IMR-90 (cell line): ENCODE data around the gene COX5B. TPM values are rescaled to one million over a fixed set of nuclear protein-coding genes. Genes with fewer than 3 reads are reported as not detected.

Experiments
- ATAC-seq: fragments of 200-7000 bp; cut with Tn5 transposase; 2 replicates; pipeline ENCODE4 v1.9.1; 2020; ENCODE audit warnings: low read depth, mild to moderate bottlenecking, moderate library complexity
- BruUV-seq: library from RNA; stranded (reverse); fragments of 400-500 nt; replicated peaks from 2 replicates; lab custom pipeline; 2021; lab: Mats Ljungman, UMichigan
- CTCF ChIA-PET: fragments of 300-600 bp; formaldehyde crosslinking; extraction: SDS; loops from one replicate; lab custom pipeline; 2021; ENCODE audit warnings: antibody characterized with exemption; lab: Yijun Ruan, JAX
- POLR2A ChIA-PET: fragments of 300-600 bp; sonication (Branson Sonifier 250); formaldehyde crosslinking; loops from one replicate; lab custom pipeline; 2022; ENCODE audit warnings: antibody characterized with exemption; ENCODE audit not compliant: unreplicated experiment; lab: Charles Lee
- DNase-seq: peaks from one replicate; pipeline ENCODE4 v3.0.0; 2013
- H2AFZ ChIP-seq: replicated peaks from 2 replicates; pipeline ENCODE3; 2013; ENCODE audit warnings: low read length, mild to moderate bottlenecking; ENCODE audit not compliant: poor library complexity
- H2AK5ac ChIP-seq: 2 replicates; pipeline ENCODE4 v1.6.1; 2013; ENCODE audit warnings: low read depth, low read length, inconsistent platforms
- H2AK9ac ChIP-seq: replicated peaks from 2 replicates; pipeline ENCODE3; 2013; ENCODE audit warnings: mild to moderate bottlenecking, low read depth, low read length, moderate library complexity; ENCODE audit not compliant: poor library complexity
- H2BK120ac ChIP-seq: 2 replicates; pipeline ENCODE4 v1.6.1; 2013; ENCODE audit warnings: low read depth, low read length, inconsistent platforms
- H2BK15ac ChIP-seq: 3 replicates; pipeline ENCODE4 v1.6.1; 2013; ENCODE audit warnings: low read depth, low read length, inconsistent platforms
- H2BK20ac ChIP-seq: 2 replicates; pipeline ENCODE4 v1.6.1; 2013; ENCODE audit warnings: low read depth, mild to moderate bottlenecking, inconsistent platforms, low read length, moderate library complexity
- H2BK5ac ChIP-seq: 2 replicates; pipeline ENCODE4 v1.6.1; 2013; ENCODE audit warnings: mild to moderate bottlenecking, low read depth, low read length, inconsistent platforms; ENCODE audit not compliant: poor library complexity, severe bottlenecking
- H3K14ac ChIP-seq: replicated peaks from 2 replicates; pipeline ENCODE4 v1.6.1; 2013; ENCODE audit warnings: low read depth, low read length, inconsistent platforms
- H3K18ac ChIP-seq: 2 replicates; pipeline ENCODE4 v1.6.1; 2013; ENCODE audit warnings: low read depth, low read length, control low read depth
- H3K23ac ChIP-seq: 2 replicates; pipeline ENCODE4 v1.6.1; 2013; ENCODE audit warnings: low read depth, low read length, inconsistent platforms
- H3K27ac ChIP-seq: 2 replicates; pipeline ENCODE4 v1.5.1; 2013; ENCODE audit warnings: mild to moderate bottlenecking, control low read depth, low read length; ENCODE audit not compliant: insufficient read depth
- H3K27me3 ChIP-seq: 2 replicates; pipeline ENCODE4 v1.6.1; 2013; ENCODE audit warnings: low read length; ENCODE audit not compliant: control insufficient read depth, insufficient read depth
- H3K36me3 ChIP-seq: 2 replicates; pipeline ENCODE4 v1.6.1; 2013; ENCODE audit warnings: low read length, mixed read lengths; ENCODE audit not compliant: control insufficient read depth, insufficient read depth
- H3K4ac ChIP-seq: 2 replicates; pipeline ENCODE4 v1.6.1; 2013; ENCODE audit warnings: low read depth, low read length, inconsistent platforms
- H3K4me1 ChIP-seq: 2 replicates; pipeline ENCODE4 v1.6.1; 2013; ENCODE audit warnings: low read length, mixed read lengths; ENCODE audit not compliant: control insufficient read depth, insufficient read depth
- H3K4me2 ChIP-seq: 2 replicates; pipeline ENCODE4 v1.6.1; 2013; ENCODE audit warnings: low read depth, mild to moderate bottlenecking, control low read depth, low read length, moderate library complexity
- H3K4me3 ChIP-seq: 2 replicates; pipeline ENCODE4 v1.5.1; 2013; ENCODE audit warnings: low read depth, mild to moderate bottlenecking, control low read depth, low read length, moderate library complexity; ENCODE audit not compliant: insufficient read depth
- H3K56ac ChIP-seq: 2 replicates; pipeline ENCODE4 v1.6.1; 2013; ENCODE audit warnings: low read length, inconsistent platforms; ENCODE audit not compliant: insufficient read depth; ENCODE audit errors: extremely low read depth
- H3K79me1 ChIP-seq, 2 experiments: 2 replicates each; pipeline ENCODE4 v1.6.1; 2013; ENCODE audit warnings: low read length in 2 of 2, inconsistent platforms in 1 of 2, low read depth in 1 of 2
- H3K9ac ChIP-seq: 2 replicates; pipeline ENCODE4 v1.6.1; 2013; ENCODE audit warnings: low read depth, low read length, control low read depth
- H3K9me1 ChIP-seq: 2 replicates; pipeline ENCODE4 v1.6.1; 2013; ENCODE audit warnings: low read length, inconsistent platforms; ENCODE audit not compliant: insufficient read depth
- H3K9me3 ChIP-seq: 2 replicates; pipeline ENCODE4 v1.6.1; 2013; ENCODE audit warnings: low read length; ENCODE audit not compliant: control insufficient read depth, insufficient read depth
- H4K20me1 ChIP-seq: 2 replicates; pipeline ENCODE4 v1.6.1; 2013; ENCODE audit warnings: low read length, inconsistent platforms; ENCODE audit not compliant: insufficient read depth
- H4K5ac ChIP-seq: 2 replicates; pipeline ENCODE4 v1.6.1; 2013; ENCODE audit warnings: mild to moderate bottlenecking, low read depth, low read length, control low read depth
- H4K8ac ChIP-seq, 2 experiments: 2 replicates each; pipeline ENCODE4 v1.6.1; 2013; ENCODE audit warnings: low read depth in 2 of 2, low read length in 2 of 2, control low read depth in 1 of 2, inconsistent platforms in 1 of 2
- H4K91ac ChIP-seq: 2 replicates; pipeline ENCODE4 v1.6.1; 2013; ENCODE audit warnings: low read depth, low read length, inconsistent platforms; ENCODE audit not compliant: insufficient read depth
- BHLHE40 ChIP-seq: fragments of 150-350 bp; IDR thresholded peaks from 2 replicates; pipeline ENCODE4 v1.6.1; 2016; ENCODE audit warnings: mild to moderate bottlenecking, low read depth, low read length
- CEBPB ChIP-seq: IDR thresholded peaks from 2 replicates; pipeline ENCODE4 v1.6.1; 2012; ENCODE audit warnings: low read depth, low read length, improper control_type of control experiment
- CHD1 ChIP-seq: IDR thresholded peaks from 2 replicates; pipeline ENCODE4 v1.6.1; 2012; ENCODE audit warnings: low read depth, low read length, improper control_type of control experiment
- MAFK ChIP-seq: IDR thresholded peaks from 2 replicates; pipeline ENCODE4 v1.6.1; 2012; ENCODE audit warnings: low read depth, low read length, improper control_type of control experiment
- MAZ ChIP-seq: IDR thresholded peaks from 2 replicates; pipeline ENCODE4 v1.6.1; 2012; ENCODE audit warnings: low read depth, mild to moderate bottlenecking, low read length, improper control_type of control experiment, moderate library complexity, borderline replicate concordance
- MXI1 ChIP-seq: IDR thresholded peaks from 2 replicates; pipeline ENCODE4 v1.6.1; 2012; ENCODE audit warnings: low read depth, mild to moderate bottlenecking, low read length, moderate library complexity, borderline replicate concordance
- NFE2L2 ChIP-seq: fragments of 150-350 bp; IDR thresholded peaks from 2 replicates; pipeline ENCODE4 v1.6.1; 2016; ENCODE audit warnings: low read depth, mild to moderate bottlenecking, low read length
- POLR2A ChIP-seq: IDR thresholded peaks from 2 replicates; pipeline ENCODE4 v1.6.1; 2012; ENCODE audit warnings: mild to moderate bottlenecking, low read depth, low read length
- RAD21 ChIP-seq: IDR thresholded peaks from 2 replicates; pipeline ENCODE4 v1.6.1; 2012; ENCODE audit warnings: low read length, improper control_type of control experiment
- RCOR1 ChIP-seq: IDR thresholded peaks from 2 replicates; pipeline ENCODE4 v1.6.1; 2012; ENCODE audit warnings: mild to moderate bottlenecking, low read length, improper control_type of control experiment; ENCODE audit not compliant: insufficient replicate concordance
- RFX5 ChIP-seq: IDR thresholded peaks from 2 replicates; pipeline ENCODE4 v1.8.0; 2012; ENCODE audit warnings: low read depth, mild to moderate bottlenecking, low read length, moderate library complexity
- SMC3 ChIP-seq: fragments of 150-350 bp; IDR thresholded peaks from 2 replicates; pipeline ENCODE4 v1.6.1; 2016; ENCODE audit warnings: low read depth, mild to moderate bottlenecking, antibody characterized with exemption, low read length, moderate library complexity
- WGBS, 2 experiments: methylation state at CpG; one replicate each; pipeline versions ENCODE4 v1.1.5 to v1.1.7; 2013; ENCODE audit warnings: missing lambda C conversion rate in 2 of 2; ENCODE audit not compliant: insufficient read length in 1 of 2; ENCODE audit errors: extremely low coverage in 2 of 2; 5-methylcytosine and 5-hydroxymethylcytosine counted together
- dilution Hi-C: fragments of 300-500 bp; cut with HindIII; formaldehyde crosslinking; loops from one replicate; pipeline ENCODE4 v1.14.3; 2018; ENCODE audit warnings: low sequenced_read_pairs; ENCODE audit not compliant: unreplicated experiment
- in situ Hi-C: fragments of 300-500 bp; cut with MboI; formaldehyde crosslinking; loops from 3 replicates; pipeline ENCODE4 v1.14.3; 2019; ENCODE audit warnings: low sequenced_read_pairs, inconsistent platforms, mixed read lengths
- intact Hi-C: fragments of 100-400 bp; cut with micrococcal nuclease; formaldehyde crosslinking; loops from 2 replicates; pipeline ENCODE4 v1.10.0; 2022
- polyA plus RNA-seq, 3 experiments: library from polyadenylated mRNA; depleted of rRNA; stranded (reverse); fragments of >200 nt; gene quantifications; 2 replicates each; pipeline ENCODE4 v1.2.3, GENCODE V29; 2012; ENCODE audit warnings: low replicate concordance in 1 of 3
- total RNA-seq: library from RNA; depleted of rRNA; stranded (reverse); fragments of >200 nt; gene quantifications from 2 replicates; pipeline ENCODE4 v1.2.3, GENCODE V29; 2012
- TF ChIP-seq, protein P1 (sequence below): conservative IDR thresholded peaks from 2 replicates; pipeline ENCODE4 v1.5.1; 2012; ENCODE audit warnings: mild to moderate bottlenecking, low read depth, low read length, improper control_type of control experiment
- TF ChIP-seq, protein P2 (sequence below): fragments of 150-350 bp; IDR thresholded peaks from 2 replicates; pipeline ENCODE4 v1.6.1; 2016; ENCODE audit warnings: low read depth, mild to moderate bottlenecking, low read length, moderate library complexity, borderline replicate concordance
- TF ChIP-seq, protein P3 (sequence below): fragments of 150-350 bp; IDR thresholded peaks from 2 replicates; pipeline ENCODE4 v1.6.1; 2017; ENCODE audit warnings: mild to moderate bottlenecking, antibody characterized with exemption, low read length, low read depth

The COX5B gene
- total and polyA plus RNA-seq, 2 of the 4 experiments (the other 2 are of a cell fraction): 140 to 272 TPM

GRCh38 chr2:97661927-97662326 lies 16.1 kb downstream of the COX5B start:
- Histone ChIP-seq H3K4me1 (peaks cover 9% of the 10 kb centered on the region), H4K5ac (no peak overlapping the region), H4K91ac (peak overlapping the region; percentile 1; the same call in 1 of the 2 replicates), H3K23ac (peak overlapping the region; percentile 79), H2BK15ac (peak overlapping the region; percentile 38; the same call in 1 of the 3 replicates), H3K4me3 (no peak overlapping the region), H3K9me1 (peaks cover 9% of the 10 kb centered on the region), H2AK5ac (peak overlapping the region; percentile 63), H2AFZ (no peak overlapping the region), H3K4me2 (peak overlapping the region; percentile 96), H3K27me3 (no peaks in the 10 kb centered on the region), H3K4ac (peak overlapping the region; percentile 41), H4K8ac (peak overlapping the region; percentile 0 to 78; a peak in 2 of 4 replicates), H3K27ac (peak overlapping the region; percentile 15; the same call in 1 of the 2 replicates), H3K14ac (peak overlapping the region; percentile 31), H2BK20ac (no peak overlapping the region), H3K56ac (no peak overlapping the region), H2BK5ac (peak overlapping the region; percentile 91), H2AK9ac (peak overlapping the region; percentile 5), H3K9me3 (no peaks in the 10 kb centered on the region), H3K9ac (0 out of 2 replicates have a peak overlapping the region, but pooled peaks have one; percentile 77), H4K20me1 (0 out of 2 replicates have a peak, but pooled peaks cover 8% of the 10 kb centered on the region), H3K79me1 (peaks cover 12 to 49% of the 10 kb centered on the region in 2 experiments; a peak in 3 of 4 replicates), H2BK120ac (no peak overlapping the region; the same call in 1 of the 2 replicates), H3K36me3 (peaks cover 22% of the 10 kb centered on the region), H3K18ac (no peak overlapping the region)
- ChIA-PET CTCF (interaction anchor here (0.6 to 1.5 kb wide), 4 partner anchors 10 to 740 kb away, joined by 3 to 4 read pairs (median 3); partner anchors contain the start of gene COX5B), POLR2A (interaction anchor here (2.8 kb wide), 1 partner anchor 16 kb away, joined by 15 read pairs; the partner anchor contains the start of gene COX5B)
- DNase-seq (no peak), ATAC-seq (no peak)
- dilution Hi-C loops (no loop called here), in situ Hi-C loops (loop anchor here (25.0 kb wide), 1 partner anchor 1600 kb away; no protein-coding TSS in a partner anchor), intact Hi-C loops (no loop called here)
- no TSS peak for BruUV-seq
- 100% methylated on average over 1 of the region's 6 CpGs; no CpG with 5 or more reads in 1 of the 2 experiments for WGBS, 2 experiments
- TF ChIP-seq NFE2L2 (no peak), BHLHE40 (no peak), MAFK (no peak), MAZ (no peak), RAD21 (no peak), MXI1 (no peak), CEBPB (no peak), RCOR1 (no peak), CHD1 (no peak), SMC3 (no peak), POLR2A (no peak), RFX5 (no peak)
- TF ChIP-seq, protein P1, sequence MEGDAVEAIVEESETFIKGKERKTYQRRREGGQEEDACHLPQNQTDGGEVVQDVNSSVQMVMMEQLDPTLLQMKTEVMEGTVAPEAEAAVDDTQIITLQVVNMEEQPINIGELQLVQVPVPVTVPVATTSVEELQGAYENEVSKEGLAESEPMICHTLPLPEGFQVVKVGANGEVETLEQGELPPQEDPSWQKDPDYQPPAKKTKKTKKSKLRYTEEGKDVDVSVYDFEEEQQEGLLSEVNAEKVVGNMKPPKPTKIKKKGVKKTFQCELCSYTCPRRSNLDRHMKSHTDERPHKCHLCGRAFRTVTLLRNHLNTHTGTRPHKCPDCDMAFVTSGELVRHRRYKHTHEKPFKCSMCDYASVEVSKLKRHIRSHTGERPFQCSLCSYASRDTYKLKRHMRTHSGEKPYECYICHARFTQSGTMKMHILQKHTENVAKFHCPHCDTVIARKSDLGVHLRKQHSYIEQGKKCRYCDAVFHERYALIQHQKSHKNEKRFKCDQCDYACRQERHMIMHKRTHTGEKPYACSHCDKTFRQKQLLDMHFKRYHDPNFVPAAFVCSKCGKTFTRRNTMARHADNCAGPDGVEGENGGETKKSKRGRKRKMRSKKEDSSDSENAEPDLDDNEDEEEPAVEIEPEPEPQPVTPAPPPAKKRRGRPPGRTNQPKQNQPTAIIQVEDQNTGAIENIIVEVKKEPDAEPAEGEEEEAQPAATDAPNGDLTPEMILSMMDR: no peak
- TF ChIP-seq, protein P2, sequence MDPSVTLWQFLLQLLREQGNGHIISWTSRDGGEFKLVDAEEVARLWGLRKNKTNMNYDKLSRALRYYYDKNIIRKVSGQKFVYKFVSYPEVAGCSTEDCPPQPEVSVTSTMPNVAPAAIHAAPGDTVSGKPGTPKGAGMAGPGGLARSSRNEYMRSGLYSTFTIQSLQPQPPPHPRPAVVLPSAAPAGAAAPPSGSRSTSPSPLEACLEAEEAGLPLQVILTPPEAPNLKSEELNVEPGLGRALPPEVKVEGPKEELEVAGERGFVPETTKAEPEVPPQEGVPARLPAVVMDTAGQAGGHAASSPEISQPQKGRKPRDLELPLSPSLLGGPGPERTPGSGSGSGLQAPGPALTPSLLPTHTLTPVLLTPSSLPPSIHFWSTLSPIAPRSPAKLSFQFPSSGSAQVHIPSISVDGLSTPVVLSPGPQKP: no peak
- TF ChIP-seq, protein P3, sequence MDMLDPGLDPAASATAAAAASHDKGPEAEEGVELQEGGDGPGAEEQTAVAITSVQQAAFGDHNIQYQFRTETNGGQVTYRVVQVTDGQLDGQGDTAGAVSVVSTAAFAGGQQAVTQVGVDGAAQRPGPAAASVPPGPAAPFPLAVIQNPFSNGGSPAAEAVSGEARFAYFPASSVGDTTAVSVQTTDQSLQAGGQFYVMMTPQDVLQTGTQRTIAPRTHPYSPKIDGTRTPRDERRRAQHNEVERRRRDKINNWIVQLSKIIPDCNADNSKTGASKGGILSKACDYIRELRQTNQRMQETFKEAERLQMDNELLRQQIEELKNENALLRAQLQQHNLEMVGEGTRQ: no peak
